SU-DHL-6 (cell line): Measurements from ENCODE around the gene CDC25A.

Experiments used
- H2AFZ ChIP-seq: fragments of 200-600 bp; sonication (generic); 2 replicates; pipeline ENCODE4 v1.6.1; 2014; ENCODE audit warnings: low read depth, mild to moderate bottlenecking, moderate library complexity, mixed read lengths, antibody characterized with exemption, low read length; ENCODE audit not compliant: severe bottlenecking
- H3F3A ChIP-seq: fragments of 200-600 bp; shearing (Covaris generic); 2 replicates; pipeline ENCODE4 v1.6.0; 2016; ENCODE audit warnings: antibody characterized with exemption, mild to moderate bottlenecking; ENCODE audit not compliant: insufficient read depth
- H3K27ac ChIP-seq: fragments of 200-600 bp; sonication (generic); 2 replicates; pipeline ENCODE4 v1.5.1; 2016; ENCODE audit warnings: low read depth, mild to moderate bottlenecking, low read length, moderate library complexity, mixed read lengths
- H3K27me3 ChIP-seq: fragments of 200-600 bp; sonication (generic), shearing (Covaris generic); 2 replicates; pipeline ENCODE4 v1.6.0; 2014; ENCODE audit warnings: mild to moderate bottlenecking, low read length
- H3K36me3 ChIP-seq: fragments of 200-600 bp; sonication (generic); 2 replicates; pipeline ENCODE4 v1.6.1; 2014; ENCODE audit warnings: mild to moderate bottlenecking, low read length, mixed read lengths
- H3K4me2 ChIP-seq: fragments of 300-600, 200-600 bp; shearing (Covaris generic), sonication (generic); 2 replicates; pipeline ENCODE4 v1.6.0; 2014; ENCODE audit warnings: low read length, low read depth, mild to moderate bottlenecking; ENCODE audit not compliant: poor library complexity, severe bottlenecking
- H3K4me3 ChIP-seq: fragments of 200-600 bp; sonication (generic); 2 replicates; pipeline ENCODE4 v1.5.1; 2014; ENCODE audit warnings: antibody characterized with exemption, low read length, mild to moderate bottlenecking, mixed read lengths; ENCODE audit not compliant: insufficient read depth, poor library complexity, severe bottlenecking
- H3K79me2 ChIP-seq: fragments of 200-600 bp; sonication (generic); 2 replicates; pipeline ENCODE4 v1.6.1; 2014; ENCODE audit warnings: mild to moderate bottlenecking, low read length, moderate library complexity; ENCODE audit not compliant: insufficient read depth
- H3K9ac ChIP-seq: fragments of 200-600 bp; sonication (generic); 2 replicates; pipeline ENCODE4 v1.7.0; 2014; ENCODE audit warnings: mild to moderate bottlenecking, low read length
- H3K9me2 ChIP-seq: fragments of 200-600 bp; sonication (generic); replicated peaks from 2 replicates; pipeline ENCODE4 v1.6.1; 2014; ENCODE audit warnings: low read length; ENCODE audit not compliant: insufficient read depth
- H3K9me3 ChIP-seq: fragments of 200-600 bp; sonication (generic); 2 replicates; pipeline ENCODE4 v1.6.1; 2014; ENCODE audit warnings: low read length, mixed read lengths; ENCODE audit not compliant: insufficient read depth
- H4K20me1 ChIP-seq: fragments of 200-600 bp; sonication (generic); 2 replicates; pipeline ENCODE4 v1.6.1; 2014; ENCODE audit warnings: low read depth, mild to moderate bottlenecking, antibody characterized with exemption, low read length, moderate library complexity, mixed read lengths
- EZH2phosphoT487 ChIP-seq: fragments of 200-600 bp; sonication (generic), shearing (Covaris generic); conservative IDR thresholded peaks from 2 replicates; pipeline ENCODE4 v1.6.1; 2018; ENCODE audit warnings: mild to moderate bottlenecking, antibody characterized with exemption, low read length, moderate library complexity, mixed read lengths
- TF ChIP-seq, protein P1 (sequence below): fragments of 200-600 bp; sonication (generic); IDR thresholded peaks from one replicate; pipeline ENCODE4 v1.5.1; 2017; ENCODE audit warnings: antibody characterized with exemption, mild to moderate bottlenecking, low read length, moderate library complexity; ENCODE audit not compliant: insufficient read depth, poor library complexity, severe bottlenecking

Gene CDC25A

DNA sequence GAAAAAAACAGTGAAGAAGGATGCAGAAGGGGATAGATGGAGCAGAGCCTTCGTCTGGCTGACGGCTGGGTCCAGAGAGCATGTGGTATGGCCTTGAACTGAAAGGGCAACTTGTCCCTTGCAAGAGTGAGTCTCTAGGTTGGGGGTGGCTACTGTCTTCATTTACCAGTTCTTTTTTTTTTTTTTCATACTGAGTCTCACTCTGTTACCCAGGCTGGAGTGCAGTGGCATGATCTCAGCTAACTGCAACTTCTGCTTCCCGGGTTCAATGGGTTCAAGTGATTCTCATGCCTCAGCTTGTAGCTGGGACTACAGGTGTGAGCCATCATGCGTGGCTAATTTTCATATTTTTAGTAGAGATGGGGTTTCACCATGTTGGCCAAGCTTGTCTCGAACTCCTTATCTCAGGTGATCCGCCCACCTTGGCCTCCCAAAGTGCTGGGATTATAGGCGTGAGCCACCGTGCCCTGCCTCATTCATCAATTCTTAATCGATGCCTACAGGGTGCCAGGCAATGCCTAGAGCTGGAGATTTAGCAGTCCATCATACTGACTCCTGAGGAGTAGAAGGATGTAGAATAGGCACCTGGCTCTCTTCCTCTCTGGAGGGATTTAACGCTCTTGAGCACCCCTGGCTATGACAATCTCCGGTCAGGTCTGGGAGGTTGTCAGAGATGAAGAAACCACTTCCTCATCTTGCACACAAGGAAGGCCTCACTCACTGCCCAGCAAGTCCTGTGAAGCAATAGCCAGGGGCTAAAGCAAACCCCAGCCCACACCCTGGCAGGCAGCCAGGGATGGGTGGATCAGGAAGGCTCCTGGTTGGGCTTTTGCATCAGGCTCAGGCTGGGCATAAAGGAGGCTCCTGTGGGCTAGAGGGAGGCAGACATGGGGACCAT is 34.6 kb upstream of the CDC25A start, which contains the start of gene CAMP:
Gene CAMP, plus strand, starts transcription at position 880 of the 898 bp plus-strand sequence. Its CDS starts 17 bp downstream, at position 897.
- Histone ChIP-seq H3K27me3 (no peaks in the 10 kb centered on the region), H3K79me2 (no peaks in the 10 kb centered on the region), H4K20me1 (no peaks in the 10 kb centered on the region), H3K4me3 (peak within 1 kb of the TSS; percentile 16), H3K27ac (peak within 1 kb of the TSS; percentile 89), H3K4me2 (peak within 1 kb of the TSS; percentile 55), H3K36me3 (no peaks in the 10 kb centered on the region), H3K9ac (peak within 1 kb of the TSS; percentile 34), H3K9me2 (no peaks in the 10 kb centered on the region), H3K9me3 (no peaks in the 10 kb centered on the region), H3F3A (peaks cover 24% of the 10 kb centered on the region), H2AFZ (no peak within 1 kb of the TSS)
- TF ChIP-seq EZH2phosphoT487, result no peak
- TF ChIP-seq, protein P1, sequence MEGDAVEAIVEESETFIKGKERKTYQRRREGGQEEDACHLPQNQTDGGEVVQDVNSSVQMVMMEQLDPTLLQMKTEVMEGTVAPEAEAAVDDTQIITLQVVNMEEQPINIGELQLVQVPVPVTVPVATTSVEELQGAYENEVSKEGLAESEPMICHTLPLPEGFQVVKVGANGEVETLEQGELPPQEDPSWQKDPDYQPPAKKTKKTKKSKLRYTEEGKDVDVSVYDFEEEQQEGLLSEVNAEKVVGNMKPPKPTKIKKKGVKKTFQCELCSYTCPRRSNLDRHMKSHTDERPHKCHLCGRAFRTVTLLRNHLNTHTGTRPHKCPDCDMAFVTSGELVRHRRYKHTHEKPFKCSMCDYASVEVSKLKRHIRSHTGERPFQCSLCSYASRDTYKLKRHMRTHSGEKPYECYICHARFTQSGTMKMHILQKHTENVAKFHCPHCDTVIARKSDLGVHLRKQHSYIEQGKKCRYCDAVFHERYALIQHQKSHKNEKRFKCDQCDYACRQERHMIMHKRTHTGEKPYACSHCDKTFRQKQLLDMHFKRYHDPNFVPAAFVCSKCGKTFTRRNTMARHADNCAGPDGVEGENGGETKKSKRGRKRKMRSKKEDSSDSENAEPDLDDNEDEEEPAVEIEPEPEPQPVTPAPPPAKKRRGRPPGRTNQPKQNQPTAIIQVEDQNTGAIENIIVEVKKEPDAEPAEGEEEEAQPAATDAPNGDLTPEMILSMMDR, result no peak

DNA sequence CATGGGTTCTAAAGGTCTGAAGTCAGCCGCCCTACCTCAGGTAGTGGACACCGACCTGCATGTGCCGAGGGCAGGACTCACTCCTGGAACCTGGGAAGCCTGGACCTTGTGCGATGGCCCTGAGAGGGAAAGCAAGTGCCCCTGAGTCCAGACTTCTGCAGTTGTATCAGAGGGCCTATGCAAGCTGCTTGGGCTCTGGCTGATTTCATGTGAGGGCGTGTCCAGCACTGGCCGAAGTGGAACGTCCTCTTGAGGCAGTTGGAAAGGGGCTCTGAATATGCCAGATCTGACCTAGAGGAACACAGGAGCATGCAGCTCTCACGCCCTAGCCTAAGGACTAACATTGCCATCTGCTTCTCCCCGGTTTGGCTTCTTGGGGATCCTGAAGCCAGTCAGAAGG is 32.5 kb upstream of the CDC25A start:
- Histone ChIP-seq H3K4me3 (no peak overlapping the region), H4K20me1 (no peaks in the 10 kb centered on the region), H3F3A (peaks cover 12% of the 10 kb centered on the region; the same call in 1 of the 2 replicates), H3K36me3 (no peaks in the 10 kb centered on the region), H3K79me2 (no peaks in the 10 kb centered on the region), H3K9me2 (no peaks in the 10 kb centered on the region), H3K27me3 (no peaks in the 10 kb centered on the region), H3K4me2 (no peak overlapping the region), H2AFZ (no peak overlapping the region), H3K9ac (no peak overlapping the region), H3K27ac (no peak overlapping the region), H3K9me3 (no peaks in the 10 kb centered on the region)
- TF ChIP-seq, protein P1, result no peak
- TF ChIP-seq EZH2phosphoT487, result no peak

DNA sequence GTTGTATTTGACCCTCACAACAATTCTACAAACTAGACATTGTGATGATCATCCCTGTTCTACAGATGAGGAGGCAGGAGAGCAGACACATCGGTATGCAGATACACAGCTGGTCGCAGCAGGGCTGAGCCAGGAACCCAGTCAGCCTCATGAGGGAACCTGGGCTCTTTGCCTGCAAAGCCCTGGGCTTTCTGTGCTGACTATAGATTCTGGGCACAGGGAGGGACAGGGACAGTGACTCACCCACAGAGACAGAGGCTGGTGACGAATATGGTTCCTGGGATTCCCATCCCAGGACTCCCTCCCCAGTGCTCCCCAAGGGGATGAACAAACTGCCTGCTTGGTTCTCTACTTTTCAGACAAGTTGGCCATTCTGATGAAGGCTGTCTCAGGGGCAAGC is 31.3 kb upstream of the CDC25A start:
- H3K9me3 ChIP-seq, result no peaks in the 10 kb centered on the region
- H3K27ac ChIP-seq, result no peak overlapping the region
- H3K9me2 ChIP-seq, result no peaks in the 10 kb centered on the region
- H3K4me2 ChIP-seq, result no peak overlapping the region
- H3F3A ChIP-seq, result peaks cover 12% of the 10 kb centered on the region; the same call in 1 of the 2 replicates
- H3K4me3 ChIP-seq, result no peak overlapping the region
- H3K9ac ChIP-seq, result no peak overlapping the region
- H2AFZ ChIP-seq, result no peak overlapping the region
- TF ChIP-seq, protein P1, result no peak
- TF ChIP-seq EZH2phosphoT487, result no peak
- H4K20me1 ChIP-seq, result no peaks in the 10 kb centered on the region
- no peaks in the 10 kb centered on the region for H3K36me3 ChIP-seq
- no peaks in the 10 kb centered on the region for H3K79me2 ChIP-seq
- H3K27me3 ChIP-seq, result no peaks in the 10 kb centered on the region
